DOHH2 (cell line): ENCODE measurements around the gene MYO1G.

Source experiments
- H3F3A ChIP-seq: fragments of 200-600 bp; sonication (generic), shearing (Covaris generic); 2 replicates; pipeline ENCODE4 v1.6.0; 2016; ENCODE audit warnings: antibody characterized with exemption, mild to moderate bottlenecking; ENCODE audit not compliant: control insufficient read depth, insufficient read depth
- H3K27ac ChIP-seq: fragments of 200-600 bp; sonication (generic); 2 replicates; pipeline ENCODE4 v1.5.1; 2014; ENCODE audit warnings: low read depth, mild to moderate bottlenecking, low read length, moderate library complexity
- H3K27me3 ChIP-seq: fragments of 200-600 bp; sonication (generic); 2 replicates; pipeline ENCODE4 v1.6.1; 2014; ENCODE audit warnings: mild to moderate bottlenecking, low read length, mixed read lengths; ENCODE audit not compliant: control insufficient read depth
- H3K36me3 ChIP-seq: fragments of 200-600 bp; sonication (generic); 2 replicates; pipeline ENCODE4 v1.6.1; 2014; ENCODE audit warnings: mild to moderate bottlenecking, low read length, moderate library complexity, mixed read lengths; ENCODE audit not compliant: control insufficient read depth
- H3K4me1 ChIP-seq: fragments of 200-600 bp; sonication (generic); 2 replicates; pipeline ENCODE4 v1.6.1; 2014; ENCODE audit warnings: mild to moderate bottlenecking, low read length, mixed read lengths; ENCODE audit not compliant: control insufficient read depth
- H3K4me2 ChIP-seq: fragments of 200-600 bp; sonication (generic); 2 replicates; pipeline ENCODE4 v1.6.0; 2014; ENCODE audit warnings: mild to moderate bottlenecking, low read length, moderate library complexity
- H3K4me3 ChIP-seq: fragments of 200-600 bp; sonication (generic); 2 replicates; pipeline ENCODE4 v1.5.1; 2014; ENCODE audit warnings: mild to moderate bottlenecking, low read length, mixed read lengths
- H3K79me2 ChIP-seq: fragments of 200-600 bp; sonication (generic); 2 replicates; pipeline ENCODE4 v1.6.1; 2014; ENCODE audit warnings: mild to moderate bottlenecking, low read length, mixed read lengths; ENCODE audit not compliant: control insufficient read depth
- H3K9me2 ChIP-seq: fragments of 200-600 bp; sonication (generic); replicated peaks from 2 replicates; pipeline ENCODE4 v1.6.1; 2014; ENCODE audit warnings: mild to moderate bottlenecking, low read length, mixed read lengths; ENCODE audit not compliant: control insufficient read depth
- H3K9me3 ChIP-seq: fragments of 200-600 bp; sonication (generic); 2 replicates; pipeline ENCODE4 v1.6.1; 2014; ENCODE audit warnings: antibody characterized with exemption, low read length, mixed read lengths; ENCODE audit not compliant: control insufficient read depth, insufficient read depth
- H4K20me1 ChIP-seq: fragments of 200-600 bp; sonication (generic); 2 replicates; pipeline ENCODE4 v1.6.0; 2014; ENCODE audit warnings: low read depth, mild to moderate bottlenecking, antibody characterized with exemption, low read length, moderate library complexity; ENCODE audit not compliant: control insufficient read depth, insufficient read depth
- CTCF ChIP-seq: fragments of 200-600 bp; sonication (generic); IDR thresholded peaks from one replicate; pipeline ENCODE4 v1.5.1; 2014; ENCODE audit warnings: antibody characterized with exemption, mild to moderate bottlenecking, low read depth, low read length; ENCODE audit not compliant: poor library complexity, severe bottlenecking
- EZH2phosphoT487 ChIP-seq: fragments of 200-600 bp; sonication (generic); IDR thresholded peaks from 2 replicates; pipeline ENCODE4 v1.6.1; 2017; ENCODE audit warnings: borderline replicate concordance, mild to moderate bottlenecking, antibody characterized with exemption, low read length, moderate library complexity, mixed read lengths

MYO1G gene

GRCh38 chr7:44965441-44965903 lies 13.3 kb downstream of the MYO1G start:
- H3K9me2 ChIP-seq: no peaks in the 10 kb centered on the region
- H3K36me3 ChIP-seq: peaks cover 69% of the 10 kb centered on the region
- H4K20me1 ChIP-seq: 0 out of 2 replicates have a peak, but pooled peaks cover 3% of the 10 kb centered on the region
- H3F3A ChIP-seq: no peaks in the 10 kb centered on the region
- H3K27ac ChIP-seq: no peak overlapping the region
- H3K4me1 ChIP-seq: peaks cover 26% of the 10 kb centered on the region
- H3K4me3 ChIP-seq: no peak overlapping the region
- H3K4me2 ChIP-seq: no peak overlapping the region
- H3K79me2 ChIP-seq: no peaks in the 10 kb centered on the region
- no peaks in the 10 kb centered on the region for H3K9me3 ChIP-seq
- no peaks in the 10 kb centered on the region for H3K27me3 ChIP-seq
- TF ChIP-seq CTCF: peak; percentile 15
- TF ChIP-seq EZH2phosphoT487: no peak

GRCh38 chr7:44964831-44965440 lies 13.9 kb downstream of the MYO1G start:
- no peaks in the 10 kb centered on the region for H3K27me3 ChIP-seq
- no peak overlapping the region for H3K4me2 ChIP-seq
- H3K4me1 ChIP-seq: peaks cover 26% of the 10 kb centered on the region
- no peaks in the 10 kb centered on the region for H3K9me3 ChIP-seq
- no peaks in the 10 kb centered on the region for H3K9me2 ChIP-seq
- no peak overlapping the region for H3K4me3 ChIP-seq
- H3K79me2 ChIP-seq: no peaks in the 10 kb centered on the region
- no peaks in the 10 kb centered on the region for H3F3A ChIP-seq
- H3K27ac ChIP-seq: no peak overlapping the region
- peaks cover 66% of the 10 kb centered on the region for H3K36me3 ChIP-seq
- 0 out of 2 replicates have a peak, but pooled peaks cover 3% of the 10 kb centered on the region for H4K20me1 ChIP-seq
- no peak for TF ChIP-seq EZH2phosphoT487
- no peak for TF ChIP-seq CTCF

GRCh38 chr7:44964384-44964830 lies 14.4 kb downstream of the MYO1G start:
- no peak overlapping the region for H3K4me2 ChIP-seq

More at GRCh38 chr7:44964384-44964830, 14.4 kb downstream of the MYO1G start:
- Histone ChIP-seq H3K9me2 (no peaks in the 10 kb centered on the region), H3K4me1 (peaks cover 25% of the 10 kb centered on the region), H3K79me2 (no peaks in the 10 kb centered on the region), H3K27ac (no peak overlapping the region), H3K4me3 (no peak overlapping the region), H3K9me3 (no peaks in the 10 kb centered on the region), H3K36me3 (peaks cover 60% of the 10 kb centered on the region), H3K27me3 (no peaks in the 10 kb centered on the region), H3F3A (no peaks in the 10 kb centered on the region), H4K20me1 (0 out of 2 replicates have a peak, but pooled peaks cover 3% of the 10 kb centered on the region)
- TF ChIP-seq EZH2phosphoT487 (no peak), CTCF (peak; percentile 54)
